ENCODE results near the gene NR1I2.

The NR1I2 gene

DNA sequence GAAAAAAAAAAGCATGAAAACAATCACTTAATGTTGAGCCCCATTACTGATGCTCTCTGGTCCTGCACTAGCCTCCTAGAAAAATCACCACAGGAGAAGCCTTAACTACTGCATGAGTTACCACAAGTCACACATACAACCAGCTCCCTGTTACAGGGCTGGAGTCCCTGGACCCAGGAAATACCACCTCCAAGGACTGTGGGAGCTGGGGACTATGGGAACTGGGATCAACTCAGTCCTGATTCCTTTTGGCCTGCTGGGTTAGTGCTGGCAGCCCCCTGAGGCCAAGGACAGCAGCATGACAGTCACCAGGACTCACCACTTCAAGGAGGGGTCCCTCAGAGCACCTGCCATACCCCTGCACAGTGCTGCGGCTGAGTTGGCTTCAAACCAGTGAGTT is 559 bp downstream of the NR1I2 start:
- no peak for DNase-seq

DNA sequence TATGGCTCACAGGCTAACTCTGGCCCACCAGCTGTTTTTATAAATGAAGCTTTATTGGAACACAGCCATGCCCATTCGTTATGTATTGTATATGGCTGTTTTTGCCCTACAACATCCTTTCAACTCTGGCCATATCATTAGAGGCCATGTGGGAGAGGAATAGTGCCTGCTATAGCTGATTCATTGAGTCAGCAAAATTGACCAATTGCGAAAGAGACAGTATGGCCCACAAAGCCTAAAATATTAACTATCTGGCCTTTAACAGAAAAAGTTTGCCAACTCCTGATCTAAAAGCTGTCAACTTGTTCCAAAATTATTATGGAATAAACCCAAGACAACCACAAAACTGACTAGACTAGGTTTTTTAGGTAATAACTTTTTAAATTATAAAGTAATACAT is 1.4 kb downstream of the NR1I2 start:
- no peak for DNase-seq

GRCh38 chr3:119783883-119784282 is 2.0 kb downstream of the NR1I2 start:
- no peak for DNase-seq

DNA sequence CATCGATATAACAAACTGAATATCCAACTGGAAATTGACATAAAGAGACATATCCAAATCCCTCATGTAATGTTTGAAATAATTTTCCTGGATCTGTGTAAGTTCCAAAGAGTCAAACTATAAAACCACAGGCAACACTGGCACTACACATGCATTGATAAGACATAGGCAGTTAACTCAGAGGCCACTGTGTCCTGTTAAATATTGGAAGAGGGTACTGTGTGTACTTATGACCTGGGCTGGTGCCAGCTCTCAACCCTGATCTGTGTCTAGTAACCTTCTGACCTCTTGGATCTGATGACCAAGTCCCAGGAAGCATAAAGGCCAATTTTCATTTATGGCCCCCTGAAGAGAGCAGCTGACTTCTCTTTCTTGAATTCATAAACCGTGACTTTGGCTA is 4.5 kb downstream of the NR1I2 start:
- DNase-seq = no peak

- DNase-seq = no peak
These were observed 8.5 kb downstream of the NR1I2 start for GRCh38 chr3:119790369-119790768.

GRCh38 chr3:119792270-119792669 is 10.4 kb downstream of the NR1I2 start:
- DNase-seq = no peak

DNA sequence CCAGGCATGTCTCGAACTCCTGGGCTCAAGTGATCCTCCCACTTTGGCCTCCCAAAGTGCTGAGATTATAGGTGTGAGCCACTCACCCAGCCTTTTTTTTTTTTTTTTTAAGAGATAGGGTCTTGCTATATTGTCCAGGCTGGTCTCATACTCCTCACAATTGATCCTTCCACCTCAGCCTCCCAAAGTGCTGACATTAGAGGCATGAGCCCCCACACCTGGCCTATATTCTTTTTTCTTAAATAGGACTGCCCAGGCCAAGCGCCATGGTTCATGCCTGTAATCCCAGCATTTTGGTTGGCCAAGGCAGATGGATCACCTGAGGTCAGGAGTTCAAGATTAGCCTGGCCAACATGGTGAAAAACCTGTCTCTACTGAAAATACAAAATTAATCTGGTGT is 12.5 kb downstream of the NR1I2 start:
- no peak for DNase-seq

- peak; percentile 99 for DNase-seq
These were observed 13.2 kb downstream of the NR1I2 start for GRCh38 chr3:119794971-119795612.

DNA sequence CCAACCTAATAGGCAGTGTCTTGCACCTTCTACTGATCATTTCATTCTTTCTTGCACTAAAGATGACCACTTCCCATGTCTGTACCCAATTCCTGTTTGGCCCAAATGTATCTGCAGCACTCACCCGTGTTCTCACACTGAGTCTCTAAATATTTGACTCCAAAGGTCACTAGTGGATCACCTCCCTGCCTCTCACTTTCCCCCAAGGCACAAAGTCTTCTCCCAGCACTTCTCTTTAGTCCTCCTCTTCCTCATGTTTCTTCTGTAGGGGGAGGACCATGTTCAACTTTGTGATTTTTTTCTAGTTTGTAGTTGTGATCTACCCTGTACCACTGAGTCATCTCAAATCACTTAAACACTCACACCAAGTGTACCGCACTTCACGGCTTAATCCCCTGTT is 13.9 kb downstream of the NR1I2 start:
- no peak for DNase-seq

GRCh38 chr3:119796368-119796767 is 14.5 kb downstream of the NR1I2 start:
- no peak for DNase-seq

DNA sequence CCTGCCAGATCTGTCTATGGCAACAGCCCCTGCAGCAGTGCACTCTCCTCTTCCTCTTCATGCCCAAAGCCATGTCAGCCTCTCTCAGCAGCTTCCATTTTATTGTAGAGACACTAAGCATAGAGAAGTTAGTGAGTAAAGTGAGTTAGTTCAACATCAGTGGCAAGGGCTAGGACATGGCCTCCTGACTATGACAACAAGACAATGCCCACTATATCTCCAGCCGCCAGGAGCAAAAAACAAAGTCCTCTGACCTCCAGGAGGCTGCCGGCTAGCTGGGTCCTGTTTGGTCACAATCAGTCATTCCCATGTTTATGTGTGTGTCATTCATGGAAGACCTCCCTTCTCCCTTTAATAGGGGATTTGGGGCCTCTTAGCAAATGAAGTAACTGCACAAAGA is 14.9 kb downstream of the NR1I2 start:
- DNase-seq = no peak

- DNase-seq = no peak
These were observed 18.9 kb downstream of the NR1I2 start for GRCh38 chr3:119800844-119801243.

- no peak for DNase-seq
These were observed 26.3 kb downstream of the NR1I2 start for GRCh38 chr3:119808244-119808643.

- DNase-seq = no peak
These were observed 26.9 kb downstream of the NR1I2 start for GRCh38 chr3:119808843-119809242.

- DNase-seq = no peak
These were observed 27.5 kb downstream of the NR1I2 start for GRCh38 chr3:119809249-119810017.

DNA sequence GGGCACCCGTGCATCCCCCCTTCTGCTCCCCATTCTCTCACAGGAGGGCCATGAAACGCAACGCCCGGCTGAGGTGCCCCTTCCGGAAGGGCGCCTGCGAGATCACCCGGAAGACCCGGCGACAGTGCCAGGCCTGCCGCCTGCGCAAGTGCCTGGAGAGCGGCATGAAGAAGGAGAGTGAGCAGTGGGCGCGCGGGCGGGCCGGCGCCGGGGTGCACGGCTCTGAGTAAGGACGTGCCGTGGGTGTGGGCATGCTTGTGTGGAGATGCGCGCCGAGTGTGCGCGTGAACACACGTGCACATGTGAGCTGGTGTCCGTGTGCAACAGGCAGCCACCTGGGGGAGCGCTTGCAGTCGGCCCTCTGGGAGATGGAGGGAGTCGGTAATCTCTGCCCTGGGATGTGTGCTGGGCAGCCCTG is 28.1 kb downstream of the NR1I2 start:
- DNase-seq = no peak

DNA sequence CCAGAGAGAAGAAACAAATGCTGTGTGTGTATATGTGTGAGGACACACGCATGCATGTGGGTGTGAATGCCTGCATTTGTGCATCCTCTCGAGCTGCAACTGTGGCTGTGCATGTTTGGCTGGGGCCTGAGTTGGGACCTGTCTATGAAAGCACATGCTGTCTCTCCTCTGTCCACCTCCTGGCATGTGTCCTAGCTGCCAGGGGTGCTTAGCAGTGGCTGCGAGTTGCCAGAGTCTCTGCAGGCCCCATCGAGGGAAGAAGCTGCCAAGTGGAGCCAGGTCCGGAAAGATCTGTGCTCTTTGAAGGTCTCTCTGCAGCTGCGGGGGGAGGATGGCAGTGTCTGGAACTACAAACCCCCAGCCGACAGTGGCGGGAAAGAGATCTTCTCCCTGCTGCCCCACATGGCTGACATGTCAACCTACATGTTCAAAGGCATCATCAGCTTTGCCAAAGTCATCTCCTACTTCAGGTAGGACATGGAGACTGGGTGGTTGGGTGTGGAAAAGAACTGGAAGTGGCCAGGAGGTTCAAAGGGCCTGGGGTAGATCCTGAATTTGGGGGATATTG is 30.7 kb downstream of the NR1I2 start:
- no peak for DNase-seq

DNA sequence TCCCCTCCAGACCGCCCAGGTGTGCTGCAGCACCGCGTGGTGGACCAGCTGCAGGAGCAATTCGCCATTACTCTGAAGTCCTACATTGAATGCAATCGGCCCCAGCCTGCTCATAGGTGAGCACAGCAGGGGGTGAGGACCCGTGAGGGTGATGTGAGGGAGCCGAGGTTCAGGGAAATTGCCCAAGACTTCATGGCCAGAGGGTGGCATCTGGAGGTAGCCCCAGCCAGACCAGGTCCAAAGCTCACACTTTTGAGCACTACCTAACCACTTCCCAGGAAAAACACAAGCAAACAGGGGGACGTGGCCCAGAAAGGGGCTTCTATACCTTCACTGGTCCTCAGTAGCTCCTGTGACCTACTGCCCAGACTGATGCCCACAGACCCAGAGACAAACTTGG is 33.8 kb downstream of the NR1I2 start:
- DNase-seq = no peak

GRCh38 chr3:119817071-119817470 is 35.2 kb downstream of the NR1I2 start:
- DNase-seq = no peak

GRCh38 chr3:119817583-119818363 is 35.9 kb downstream of the NR1I2 start:
- peak; percentile 77 for DNase-seq

DNA sequence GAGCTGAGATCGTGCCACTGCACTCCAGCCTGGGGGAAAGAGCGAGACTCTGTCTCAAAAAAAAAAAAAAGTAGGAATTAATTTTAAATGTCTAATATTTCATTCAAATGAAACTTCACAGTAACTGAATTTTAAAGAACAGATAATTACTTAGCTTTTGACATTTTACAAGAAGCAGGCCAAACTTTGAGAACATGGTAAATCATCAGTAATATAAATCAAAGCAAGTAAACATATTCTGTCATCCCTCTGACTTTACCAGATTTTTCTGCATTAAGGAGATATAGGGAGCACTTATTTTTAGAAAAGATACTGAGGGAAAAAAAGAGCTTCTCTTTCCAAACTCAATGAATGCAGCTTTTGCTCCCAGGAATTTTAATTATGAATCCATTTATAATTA is 37.0 kb downstream of the NR1I2 start:
- no peak for DNase-seq

DNA sequence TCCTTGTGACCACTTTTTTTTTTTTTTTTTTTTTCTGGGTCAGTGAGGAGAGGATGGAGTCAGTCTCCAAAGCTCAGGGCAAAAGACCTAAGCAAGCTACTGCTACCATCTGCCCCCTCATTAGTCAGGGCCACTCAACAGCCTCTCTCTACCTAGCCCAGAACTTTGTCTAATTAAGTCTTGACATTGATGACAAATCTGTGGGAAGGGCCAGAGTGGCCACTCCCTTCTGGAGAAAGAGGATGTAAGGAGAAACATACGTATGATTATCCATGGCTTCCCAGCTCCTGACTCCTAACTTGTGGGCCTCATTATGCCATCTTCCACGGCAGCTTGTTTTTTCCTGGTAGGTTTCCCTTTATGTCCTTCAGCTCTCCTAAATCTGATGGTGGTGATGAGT is 37.9 kb downstream of the NR1I2 start:
- no peak for DNase-seq

GRCh38 chr3:119825820-119826219 is 43.9 kb downstream of the NR1I2 start:
- no peak for DNase-seq
